Iris pigment epithelial cell (primary cell): Measurements from ENCODE around the gene NBAS.
A peak's percentile ranks its signal among the peaks of the same experiment; 100 is the strongest.

ENCODE experiments used
- DNase-seq: peaks from one replicate; pipeline ENCODE4 v3.0.0-alpha.2; 2011; ENCODE audit warnings: low read depth

The NBAS gene

GRCh38 chr2:15306706-15307105, 254.4 kb downstream of the NBAS start:
- no peak for DNase-seq

- DNase-seq: no peak
Observed at GRCh38 chr2:15303874-15304273, 257.3 kb downstream of the NBAS start.

- peak; percentile 12 for DNase-seq
Observed at GRCh38 chr2:15302154-15302553, 259.0 kb downstream of the NBAS start.

GRCh38 chr2:15300624-15301573, 260.2 kb downstream of the NBAS start:
- no peak for DNase-seq

GRCh38 chr2:15299904-15300520, 261.1 kb downstream of the NBAS start:
- DNase-seq: no peak

- peak; percentile 24 for DNase-seq
Observed at GRCh38 chr2:15298770-15299169, 262.4 kb downstream of the NBAS start.

- DNase-seq: no peak
Observed at GRCh38 chr2:15293262-15293937, 267.7 kb downstream of the NBAS start.

- no peak for DNase-seq
Observed at GRCh38 chr2:15287447-15288184, 273.5 kb downstream of the NBAS start.

GRCh38 chr2:15284614-15285013, 276.5 kb downstream of the NBAS start:
- DNase-seq: no peak

GRCh38 chr2:15281681-15282080, 279.5 kb downstream of the NBAS start:
- no peak for DNase-seq

- DNase-seq: no peak
Observed at GRCh38 chr2:15279201-15279876, 281.8 kb downstream of the NBAS start.

- DNase-seq: no peak
Observed at GRCh38 chr2:15278296-15278695, 282.8 kb downstream of the NBAS start.

- DNase-seq: no peak
Observed at GRCh38 chr2:15275346-15275745, 285.8 kb downstream of the NBAS start.

- DNase-seq: no peak
Observed at GRCh38 chr2:15273452-15273851, 287.7 kb downstream of the NBAS start.

- DNase-seq: no peak
Observed at GRCh38 chr2:15272942-15273341, 288.2 kb downstream of the NBAS start.

GRCh38 chr2:15271941-15272542, 289.1 kb downstream of the NBAS start:
- DNase-seq: no peak

GRCh38 chr2:15271276-15271675, 289.9 kb downstream of the NBAS start:
- no peak for DNase-seq

GRCh38 chr2:15269043-15269442, 292.1 kb downstream of the NBAS start:
- no peak for DNase-seq

- no peak for DNase-seq
Observed at GRCh38 chr2:15265889-15266288, 295.2 kb downstream of the NBAS start.

GRCh38 chr2:15263976-15264685, 297.0 kb downstream of the NBAS start:
- no peak for DNase-seq
